Retina (tissue), 1 donor: ENCODE results near the gene UBE2G1.
A peak's percentile ranks its signal among the peaks of the same experiment; 100 is the strongest.
"Not testable (repeated sequence)": the region's sequence is repeated elsewhere in the genome, so short reads cannot be mapped to it uniquely, and the experiment has no call there.

Experiments used
- DNase-seq: peaks from one replicate; pipeline ENCODE4 v3.0.0-alpha.2; 2016

The UBE2G1 gene

GRCh38 chr17:4366327-4367063, at the start of gene UBE2G1:
Gene UBE2G1 (minus strand): TSS chr17:4366675. CDS start chr17:4366316, 359 bp downstream.
- DNase-seq: peak; percentile 92

GRCh38 chr17:4412933-4413831, 46.7 kb upstream of the UBE2G1 start:
- DNase-seq: peak; percentile 89

GRCh38 chr17:4411201-4411600, 44.7 kb upstream of the UBE2G1 start:
- no peak for DNase-seq

GRCh38 chr17:4409659-4410058, 43.2 kb upstream of the UBE2G1 start:
- DNase-seq: no peak

GRCh38 chr17:4407851-4408250, 41.4 kb upstream of the UBE2G1 start:
- no peak for DNase-seq

GRCh38 chr17:4407216-4407615, 40.7 kb upstream of the UBE2G1 start:
- no peak for DNase-seq

GRCh38 chr17:4406386-4406785, 39.9 kb upstream of the UBE2G1 start:
- DNase-seq: no peak

GRCh38 chr17:4405699-4406098, 39.2 kb upstream of the UBE2G1 start:
- no peak for DNase-seq

GRCh38 chr17:4405038-4405669, 38.7 kb upstream of the UBE2G1 start:
- DNase-seq: no peak

GRCh38 chr17:4397840-4398239, 31.4 kb upstream of the UBE2G1 start:
- DNase-seq: no peak

GRCh38 chr17:4395111-4395478, 28.6 kb upstream of the UBE2G1 start:
- no peak for DNase-seq

- DNase-seq: no peak
Observed at GRCh38 chr17:4394208-4395110, 28.0 kb upstream of the UBE2G1 start.

- no peak for DNase-seq
Observed at GRCh38 chr17:4393806-4394205, 27.3 kb upstream of the UBE2G1 start.

GRCh38 chr17:4389079-4389478, 22.6 kb upstream of the UBE2G1 start:
- no peak for DNase-seq

GRCh38 chr17:4387137-4387536, 20.7 kb upstream of the UBE2G1 start:
- DNase-seq: no peak

- no peak for DNase-seq
Observed at GRCh38 chr17:4386406-4386805, 19.9 kb upstream of the UBE2G1 start.

GRCh38 chr17:4381690-4382671, 15.5 kb upstream of the UBE2G1 start:
- no peak for DNase-seq

- DNase-seq: no peak
Observed at GRCh38 chr17:4378626-4379025, 12.2 kb upstream of the UBE2G1 start.

GRCh38 chr17:4377247-4377646, 10.8 kb upstream of the UBE2G1 start:
- DNase-seq: not testable (repeated sequence)

- not testable (repeated sequence) for DNase-seq
Observed at GRCh38 chr17:4375796-4376440, 9.4 kb upstream of the UBE2G1 start.
